Measurements from ENCODE around the gene CTSZ. TPM values are rescaled to one million over a fixed set of nuclear protein-coding genes. Genes with fewer than 3 reads are reported as not detected.

CTSZ gene
- total and polyA plus RNA-seq, 2 of the 8 experiments (the other 6 are each of a cell fraction or from before 2014, with no cell fraction given): 32.8 to 34.0 TPM

DNA sequence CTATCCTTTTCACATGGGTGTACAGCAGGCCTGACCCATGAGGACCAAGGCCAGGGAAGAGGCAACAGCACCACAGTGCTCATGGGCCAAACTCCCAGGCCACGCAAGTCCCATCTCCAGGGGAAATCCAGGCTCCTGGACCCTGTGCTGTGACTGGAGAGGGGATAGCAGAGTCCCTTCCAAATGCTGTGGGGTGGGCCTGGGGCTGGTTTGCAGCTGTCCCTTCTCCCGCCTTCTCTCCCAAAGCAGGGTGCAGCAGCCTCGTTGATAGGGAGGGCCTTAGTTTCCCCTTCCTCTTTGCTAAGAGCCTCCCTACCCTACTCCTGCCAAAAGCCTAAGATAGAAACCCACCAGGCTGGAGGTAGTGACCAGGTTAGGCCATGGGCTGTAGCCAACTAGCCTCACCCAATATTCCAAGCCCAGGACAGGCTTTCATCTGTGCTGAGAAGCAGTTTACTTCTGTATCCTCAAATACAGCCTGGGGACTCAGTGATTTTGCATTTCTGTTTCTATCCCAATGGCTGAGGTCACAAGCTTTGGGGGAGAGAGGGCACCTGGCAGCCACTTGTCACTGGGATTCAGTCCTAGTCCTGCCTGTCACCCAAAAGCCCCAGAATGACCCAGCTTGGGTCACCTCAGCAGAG is 1.4 kb downstream of the CTSZ start (continued):
- TF ChIP-seq CHD7 (IDR thresholded peaks at IDR 0.05; ENCODE audit: insufficient replicate concordance, low read length) (no peak), KDM5A (IDR thresholded peaks at IDR 0.05; ENCODE audit: low read length) (no peak), BRCA1 (IDR thresholded peaks at IDR 0.05; ENCODE audit: low read depth, low read length) (no peak), EZH2 (IDR thresholded peaks at IDR 0.05; ENCODE audit: low read depth, low read length, severe bottlenecking) (no peak), GABPA (IDR thresholded peaks at IDR 0.05; ENCODE audit: borderline replicate concordance, insufficient read depth, low read length) (no peak), POLR2A (IDR thresholded peaks at IDR 0.05; ENCODE audit: control extremely low read depth in 1 of 2, low read depth in 2 of 2, low read length in 2 of 2) (no peak), EP300 (IDR thresholded peaks at IDR 0.05; ENCODE audit: borderline replicate concordance in 1 of 2, low read depth in 2 of 2, low read length in 2 of 2) (no peak), ATF3 (IDR thresholded peaks at IDR 0.05; ENCODE audit: insufficient read depth, low read depth, low read length) (no peak), YY1 (IDR thresholded peaks at IDR 0.05; ENCODE audit: low read depth, low read length) (no peak), SP4 (IDR thresholded peaks at IDR 0.05; ENCODE audit: low read length) (no peak)

Measured in H1 (cell line).